Keratinocyte (primary cell): ENCODE measurements around the gene CDC42SE2. TPM values are rescaled to one million over a fixed set of nuclear protein-coding genes. Genes with fewer than 3 reads are reported as not detected.

Experiments used
- DNase-seq: peaks from one replicate; pipeline ENCODE4 v3.0.0-alpha.2; 2011; ENCODE audit warnings: low read depth, missing footprints, low spot score
- FAIRE-seq: peaks from 2 replicates; lab custom pipeline; 2011; peaks lifted over from hg19 to GRCh38; lab: Jason Lieb, UNC
- H2AFZ ChIP-seq: 2 replicates; pipeline ENCODE4 v1.6.0; 2012; ENCODE audit warnings: low read length, control low read depth, inconsistent platforms; ENCODE audit not compliant: control insufficient read depth
- H3K27ac ChIP-seq: 2 replicates; pipeline ENCODE4 v1.5.1; 2011; ENCODE audit warnings: low read length; ENCODE audit not compliant: control insufficient read depth, insufficient read depth
- H3K27me3 ChIP-seq: 3 replicates; pipeline ENCODE4 v1.6.0; 2011; ENCODE audit warnings: low read length; ENCODE audit not compliant: control insufficient read depth, insufficient read depth; ENCODE audit errors: extremely low read depth
- H3K36me3 ChIP-seq, 2 experiments: 2 replicates in 1 of 2; 3 replicates in 1 of 2; pipeline ENCODE4 v1.5.1; 2011; ENCODE audit warnings: low read length in 2 of 2, mild to moderate bottlenecking in 1 of 2; ENCODE audit not compliant: control insufficient read depth in 2 of 2, insufficient read depth in 2 of 2; ENCODE audit errors: extremely low read depth in 1 of 2
- H3K4me1 ChIP-seq: 3 replicates; pipeline ENCODE4 v1.5.1; 2011; ENCODE audit warnings: low read length; ENCODE audit not compliant: control insufficient read depth, insufficient read depth; ENCODE audit errors: extremely low read depth
- H3K4me2 ChIP-seq: 3 replicates; pipeline ENCODE4 v1.6.0; 2011; ENCODE audit warnings: low read depth, low read length; ENCODE audit not compliant: control insufficient read depth, insufficient read depth; ENCODE audit errors: extremely low read depth
- H3K4me3 ChIP-seq, 3 experiments: fragments of 200-600 bp in 1 of 3; sonication (generic) in 1 of 3; 2 replicates in 2 of 3; 3 replicates in 1 of 3; pipeline ENCODE4 v1.5.1; 2011 to 2016; ENCODE audit warnings: low read length in 3 of 3, mild to moderate bottlenecking in 3 of 3, control low read depth in 2 of 3, inconsistent platforms in 1 of 3, low read depth in 1 of 3, mixed read lengths in 1 of 3, mixed run types in 1 of 3, moderate library complexity in 1 of 3; ENCODE audit not compliant: control insufficient read depth in 2 of 3, insufficient read depth in 2 of 3; ENCODE audit errors: extremely low read depth in 1 of 3
- H3K79me2 ChIP-seq: 2 replicates; pipeline ENCODE4 v1.6.0; 2012; ENCODE audit warnings: low read length; ENCODE audit not compliant: control insufficient read depth, insufficient read depth
- H3K9ac ChIP-seq: 3 replicates; pipeline ENCODE4 v1.6.0; 2011; ENCODE audit warnings: low read length; ENCODE audit not compliant: control insufficient read depth, insufficient read depth; ENCODE audit errors: extremely low read depth
- H3K9me1 ChIP-seq: 3 replicates; pipeline ENCODE4 v1.6.0; 2011; ENCODE audit warnings: low read length; ENCODE audit not compliant: control insufficient read depth, insufficient read depth; ENCODE audit errors: extremely low read depth
- H3K9me3 ChIP-seq: 2 replicates; pipeline ENCODE4 v1.5.1; 2012; ENCODE audit warnings: low read depth, low read length; ENCODE audit not compliant: control insufficient read depth
- H4K20me1 ChIP-seq: 3 replicates; pipeline ENCODE4 v1.6.0; 2011; ENCODE audit warnings: low read length; ENCODE audit not compliant: control insufficient read depth, insufficient read depth; ENCODE audit errors: extremely low read depth
- EZH2 ChIP-seq: IDR thresholded peaks from one replicate; pipeline ENCODE4 v1.6.1; 2012; ENCODE audit warnings: inconsistent platforms, mild to moderate bottlenecking, low read length, moderate library complexity
- dilution Hi-C: fragments of 300-500 bp; cut with MboI; formaldehyde crosslinking; loops from one replicate; pipeline ENCODE4 v1.7.0; 2020; ENCODE audit warnings: low sequenced_read_pairs; ENCODE audit not compliant: extremely low pct_ligation_motif_present
- polyA plus RNA-seq, 5 experiments: library from polyadenylated mRNA; depleted of rRNA in 3 of 5; stranded (reverse) in 3 of 5; stranded (forward) in 1 of 5; unstranded in 1 of 5; fragments of >200 nt; gene quantifications; 1 replicate in 1 of 5; 2 replicates in 3 of 5; 3 replicates in 1 of 5; pipeline versions ENCODE4 v1.2.1 to v1.2.3, GENCODE V29; 2011 to 2012; ENCODE audit warnings: missing spikeins in 2 of 5, low read depth in 1 of 5, low replicate concordance in 1 of 5
- TF ChIP-seq, protein P1 (sequence below), 3 experiments: IDR thresholded peaks in 1 of 3; conservative IDR thresholded peaks in 1 of 3; optimal IDR thresholded peaks in 1 of 3; 2 replicates in 2 of 3; 3 replicates in 1 of 3; pipeline versions ENCODE3 to v1.5.1; 2011; ENCODE audit warnings: low read length in 3 of 3, mild to moderate bottlenecking in 3 of 3, moderate library complexity in 2 of 3, control low read depth in 1 of 3, inconsistent platforms in 1 of 3; ENCODE audit not compliant: insufficient read depth in 2 of 3; ENCODE audit errors: extremely low read depth in 1 of 3

The CDC42SE2 gene
- polyA plus RNA-seq, 1 donor (not counting 4 experiments of a cell fraction or from before 2014, with no cell fraction given) = 32.5 TPM

DNA sequence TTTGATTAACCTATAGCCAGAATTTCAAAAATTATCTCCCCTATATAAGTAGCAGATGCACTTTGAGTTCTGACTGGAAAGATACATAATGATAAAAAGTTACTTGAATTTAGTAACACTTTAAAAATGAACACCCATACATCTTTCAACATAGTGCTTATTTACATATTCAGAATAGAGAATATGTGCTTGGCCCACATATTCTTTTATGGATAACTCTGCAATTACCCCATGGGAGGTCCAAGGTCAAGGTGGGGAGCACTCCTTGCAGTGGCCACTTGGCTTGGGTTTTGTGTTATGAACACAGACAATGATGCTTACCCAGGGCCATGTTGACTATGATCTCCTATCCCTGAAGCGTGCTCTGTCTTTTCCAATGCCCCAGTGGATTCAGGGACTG lies 169.3 kb downstream of the CDC42SE2 start:
- no peak overlapping the region for H3K4me2 ChIP-seq
- no peaks in the 10 kb centered on the region for H3K27me3 ChIP-seq
- H3K4me3 ChIP-seq = no peak overlapping the region
- DNase-seq (no peak), FAIRE-seq (no peak)
- no peak for TF ChIP-seq EZH2
- dilution Hi-C loops = no loop called here
- H3K36me3 ChIP-seq = peaks cover 10 to 12% of the 10 kb centered on the region in 2 experiments
- no peaks in the 10 kb centered on the region for H4K20me1 ChIP-seq
- H3K4me1 ChIP-seq = no peaks in the 10 kb centered on the region
- no peaks in the 10 kb centered on the region for H3K9me3 ChIP-seq
- no peak overlapping the region for H2AFZ ChIP-seq
- H3K9me1 ChIP-seq = no peaks in the 10 kb centered on the region
- no peaks in the 10 kb centered on the region for H3K79me2 ChIP-seq
- H3K9ac ChIP-seq = no peak overlapping the region
- no peak overlapping the region for H3K27ac ChIP-seq

DNA sequence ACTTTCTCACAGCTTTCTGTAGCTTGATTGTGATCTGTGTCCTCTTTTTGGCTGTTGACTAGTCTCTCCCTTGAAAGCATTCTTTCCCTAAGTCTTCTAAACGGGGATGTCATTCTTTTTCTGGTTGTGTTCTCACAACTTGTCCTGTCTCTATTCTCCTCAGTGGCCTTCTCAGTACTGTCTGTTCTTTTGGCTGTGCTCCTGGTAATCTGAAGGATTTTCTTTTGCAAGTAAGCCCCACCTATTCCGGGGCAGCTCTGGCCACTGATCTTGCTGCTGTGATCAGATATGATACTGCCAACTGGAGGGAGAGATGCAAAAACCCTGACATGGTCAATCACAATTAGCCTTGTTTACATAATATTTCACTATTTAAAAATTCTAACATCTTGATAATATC lies 172.2 kb downstream of the CDC42SE2 start:
- Histone ChIP-seq H3K27ac (no peak overlapping the region), H3K9ac (no peak overlapping the region), H3K79me2 (no peaks in the 10 kb centered on the region), H3K4me2 (no peak overlapping the region), H3K4me3 (no peak overlapping the region), H3K9me1 (no peaks in the 10 kb centered on the region), H3K4me1 (no peaks in the 10 kb centered on the region), H3K36me3 (peaks cover 6 to 9% of the 10 kb centered on the region in 2 experiments), H2AFZ (no peak overlapping the region), H3K9me3 (no peaks in the 10 kb centered on the region), H4K20me1 (no peaks in the 10 kb centered on the region), H3K27me3 (no peaks in the 10 kb centered on the region)
- dilution Hi-C loops = no loop called here
- FAIRE-seq = no peak
- TF ChIP-seq, protein P1, sequence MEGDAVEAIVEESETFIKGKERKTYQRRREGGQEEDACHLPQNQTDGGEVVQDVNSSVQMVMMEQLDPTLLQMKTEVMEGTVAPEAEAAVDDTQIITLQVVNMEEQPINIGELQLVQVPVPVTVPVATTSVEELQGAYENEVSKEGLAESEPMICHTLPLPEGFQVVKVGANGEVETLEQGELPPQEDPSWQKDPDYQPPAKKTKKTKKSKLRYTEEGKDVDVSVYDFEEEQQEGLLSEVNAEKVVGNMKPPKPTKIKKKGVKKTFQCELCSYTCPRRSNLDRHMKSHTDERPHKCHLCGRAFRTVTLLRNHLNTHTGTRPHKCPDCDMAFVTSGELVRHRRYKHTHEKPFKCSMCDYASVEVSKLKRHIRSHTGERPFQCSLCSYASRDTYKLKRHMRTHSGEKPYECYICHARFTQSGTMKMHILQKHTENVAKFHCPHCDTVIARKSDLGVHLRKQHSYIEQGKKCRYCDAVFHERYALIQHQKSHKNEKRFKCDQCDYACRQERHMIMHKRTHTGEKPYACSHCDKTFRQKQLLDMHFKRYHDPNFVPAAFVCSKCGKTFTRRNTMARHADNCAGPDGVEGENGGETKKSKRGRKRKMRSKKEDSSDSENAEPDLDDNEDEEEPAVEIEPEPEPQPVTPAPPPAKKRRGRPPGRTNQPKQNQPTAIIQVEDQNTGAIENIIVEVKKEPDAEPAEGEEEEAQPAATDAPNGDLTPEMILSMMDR (optimal IDR thresholded peaks at IDR 0.05 in 1 of 3, IDR thresholded peaks at IDR 0.05 in 1 of 3, conservative IDR thresholded peaks at IDR 0.05 in 1 of 3; ENCODE audit: extremely low read depth in 1 of 3, insufficient read depth in 2 of 3, low read length in 3 of 3) = no peak
- no peak for TF ChIP-seq EZH2
- no peak for DNase-seq

GRCh38 chr5:131441184-131441583 lies 177.3 kb downstream of the CDC42SE2 start:
- no peak overlapping the region for H2AFZ ChIP-seq
- no peak for FAIRE-seq

More at GRCh38 chr5:131441184-131441583, 177.3 kb downstream of the CDC42SE2 start:
- H4K20me1 ChIP-seq = no peaks in the 10 kb centered on the region
- H3K27ac ChIP-seq = no peak overlapping the region
- no peaks in the 10 kb centered on the region for H3K79me2 ChIP-seq
- H3K9me1 ChIP-seq = no peaks in the 10 kb centered on the region
- TF ChIP-seq, protein P1 (optimal IDR thresholded peaks at IDR 0.05 in 1 of 3, IDR thresholded peaks at IDR 0.05 in 1 of 3, conservative IDR thresholded peaks at IDR 0.05 in 1 of 3; ENCODE audit: extremely low read depth in 1 of 3, insufficient read depth in 2 of 3, low read length in 3 of 3) = no peak
- no peak for TF ChIP-seq EZH2
- H3K4me2 ChIP-seq = no peak overlapping the region
- no peaks in the 10 kb centered on the region for H3K4me1 ChIP-seq
- dilution Hi-C loops = no loop called here
- no peaks in the 10 kb centered on the region for H3K27me3 ChIP-seq
- peaks cover 3 to 7% of the 10 kb centered on the region in 2 experiments for H3K36me3 ChIP-seq
- no peak overlapping the region for H3K9ac ChIP-seq
- no peak overlapping the region for H3K4me3 ChIP-seq
- no peak for DNase-seq
- H3K9me3 ChIP-seq = no peaks in the 10 kb centered on the region
